Rectal smooth muscle tissue (tissue), 1 donor: ENCODE results near the gene SOAT2.
"Not testable (repeated sequence)": the region's sequence is repeated elsewhere in the genome, so short reads cannot be mapped to it uniquely, and the experiment has no call there.

ENCODE experiments used
- H3K27ac ChIP-seq: one replicate; pipeline ENCODE4 v1.7.0; 2013; ENCODE audit warnings: low read depth, low read length, inconsistent platforms
- H3K27me3 ChIP-seq: one replicate; pipeline ENCODE4 v1.7.0; 2013; ENCODE audit warnings: low read length; ENCODE audit not compliant: control insufficient read depth, insufficient read depth
- H3K36me3 ChIP-seq: one replicate; pipeline ENCODE4 v1.7.0; 2013; ENCODE audit warnings: low read length; ENCODE audit not compliant: control insufficient read depth, insufficient read depth
- H3K4me1 ChIP-seq: one replicate; pipeline ENCODE4 v1.7.0; 2013; ENCODE audit warnings: low read length; ENCODE audit not compliant: control insufficient read depth, insufficient read depth
- H3K4me3 ChIP-seq: one replicate; pipeline ENCODE4 v1.7.0; 2013; ENCODE audit warnings: low read length
- H3K9ac ChIP-seq: one replicate; pipeline ENCODE4 v1.7.0; 2013; ENCODE audit warnings: low read length

The SOAT2 gene

DNA sequence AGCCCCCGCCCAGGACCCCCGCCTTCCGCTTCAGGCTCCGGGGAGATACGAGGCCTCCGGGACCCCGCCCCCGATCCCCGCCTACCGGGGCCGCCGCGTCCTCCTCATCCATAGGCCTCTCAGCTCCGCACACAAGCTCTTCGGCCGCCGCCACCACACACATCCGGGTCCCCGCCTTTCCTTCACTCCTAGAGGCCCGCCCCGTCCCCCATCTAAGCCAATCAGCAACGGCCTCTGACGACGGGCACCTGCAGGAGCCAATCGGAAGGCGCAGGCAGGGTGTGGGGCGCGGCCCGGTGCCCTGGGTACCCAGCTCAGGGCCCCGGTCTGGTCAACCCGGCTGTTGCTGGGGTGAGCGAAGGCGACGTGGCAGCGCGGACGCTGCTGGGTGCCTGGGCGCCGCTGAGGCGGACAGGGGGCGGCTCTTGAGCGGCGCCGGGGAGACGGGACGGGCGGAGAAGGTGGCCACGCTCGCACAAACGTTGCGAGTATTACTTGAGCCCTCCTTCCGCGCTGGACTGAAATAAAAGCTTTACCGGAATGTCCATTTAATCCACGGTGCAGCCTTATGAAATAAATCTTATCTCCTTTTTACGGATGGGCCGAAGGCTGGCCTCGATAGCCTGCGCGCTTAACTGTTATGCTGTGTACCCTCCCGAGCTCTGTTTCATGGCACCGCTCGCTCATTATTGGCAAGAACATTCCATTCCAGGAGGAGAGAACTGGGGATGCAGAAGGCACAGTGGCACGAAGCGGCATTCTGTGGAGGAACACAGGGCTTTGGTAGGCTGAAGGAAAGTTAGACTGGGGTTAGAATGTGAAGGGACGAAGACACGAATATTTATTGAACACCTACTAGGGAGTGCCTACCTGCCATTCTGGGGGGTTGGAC lies 23.8 kb upstream of the SOAT2 start, which contains the start of gene SPRYD3:
Gene SPRYD3, minus strand, starts transcription at position 165 of the 892 bp plus-strand sequence. Its CDS starts 57 bp downstream, at position 108.
- Histone ChIP-seq H3K27me3 (no peaks in the 10 kb centered on the region), H3K9ac (peak within 1 kb of the TSS; percentile 78), H3K36me3 (peaks cover 15% of the 10 kb centered on the region), H3K27ac (peak within 1 kb of the TSS; percentile 86), H3K4me3 (peak within 1 kb of the TSS; percentile 91), H3K4me1 (peaks cover 8% of the 10 kb centered on the region)

DNA sequence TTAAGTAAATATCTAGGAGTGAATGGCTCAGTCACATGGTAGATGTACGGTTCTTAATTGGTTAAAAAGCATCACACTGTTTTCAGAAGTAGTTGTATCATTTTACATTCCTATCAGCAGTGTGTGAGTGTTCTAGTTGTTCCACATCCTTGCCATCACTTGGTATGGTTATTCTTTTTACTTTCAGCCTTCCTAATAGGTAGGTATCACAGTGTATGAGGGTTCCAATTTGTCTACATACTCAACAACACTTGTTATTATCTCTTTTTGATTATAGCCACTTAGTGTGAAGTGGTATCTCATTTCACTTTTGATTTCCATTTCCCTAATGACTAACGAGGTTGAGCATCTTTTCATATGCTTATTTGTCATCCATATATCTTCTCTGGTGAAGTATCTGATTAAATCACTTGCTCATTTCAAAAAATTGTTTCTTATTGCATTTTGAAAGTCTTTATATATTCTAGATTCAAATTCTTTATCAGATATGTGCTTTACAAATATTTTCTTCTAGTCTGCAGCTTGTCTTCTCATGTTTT lies 20.6 kb upstream of the SOAT2 start:
- H3K27me3 ChIP-seq: no peaks in the 10 kb centered on the region
- peaks cover 8% of the 10 kb centered on the region for H3K4me1 ChIP-seq
- no peak overlapping the region for H3K4me3 ChIP-seq
- H3K27ac ChIP-seq: no peak overlapping the region
- H3K9ac ChIP-seq: no peak overlapping the region
- no peaks in the 10 kb centered on the region for H3K36me3 ChIP-seq

DNA sequence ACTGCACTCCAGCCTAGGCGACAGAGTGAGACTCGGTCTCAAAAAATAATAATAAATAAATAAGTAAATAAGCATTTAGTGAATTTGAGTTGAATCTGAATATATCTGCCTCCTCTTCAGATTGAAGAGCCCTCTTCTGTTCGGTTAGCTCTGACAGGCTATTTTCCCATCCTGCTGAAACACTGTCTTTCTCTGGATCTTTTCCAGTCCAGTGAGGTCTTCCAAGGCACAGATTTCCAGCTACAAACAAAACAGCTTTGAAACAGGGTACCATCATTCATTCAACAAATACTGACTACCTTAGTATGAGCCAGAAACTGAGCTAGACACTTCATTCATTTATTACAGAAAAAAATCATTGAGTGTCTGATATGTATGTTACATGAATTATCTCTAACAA lies 16.9 kb upstream of the SOAT2 start:
- Histone ChIP-seq H3K36me3 (no peaks in the 10 kb centered on the region), H3K4me3 (no peak overlapping the region), H3K27ac (no peak overlapping the region), H3K27me3 (no peaks in the 10 kb centered on the region), H3K4me1 (no peaks in the 10 kb centered on the region), H3K9ac (no peak overlapping the region)

DNA sequence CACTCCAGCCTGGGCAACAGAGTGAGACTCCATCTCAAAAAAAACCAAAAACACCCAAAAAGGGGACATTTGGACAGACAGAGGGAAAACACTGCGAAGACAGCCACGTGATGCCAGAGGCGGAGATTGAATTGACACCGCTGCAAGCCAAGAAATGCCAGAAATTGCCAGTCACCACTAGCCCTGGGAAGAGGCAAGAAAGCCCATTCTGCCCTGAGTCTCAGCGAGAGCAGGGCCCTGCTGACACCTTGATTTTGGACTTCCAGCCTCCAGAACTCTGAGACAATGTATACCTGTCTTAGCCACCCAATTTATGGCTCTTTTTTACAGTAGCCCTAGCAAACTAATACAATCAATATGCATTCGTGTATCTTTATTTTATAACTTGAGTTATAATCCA lies 13.2 kb upstream of the SOAT2 start:
- Histone ChIP-seq H3K4me3 (no peak overlapping the region), H3K4me1 (no peaks in the 10 kb centered on the region), H3K36me3 (no peaks in the 10 kb centered on the region), H3K9ac (no peak overlapping the region), H3K27me3 (no peaks in the 10 kb centered on the region), H3K27ac (no peak overlapping the region)

DNA sequence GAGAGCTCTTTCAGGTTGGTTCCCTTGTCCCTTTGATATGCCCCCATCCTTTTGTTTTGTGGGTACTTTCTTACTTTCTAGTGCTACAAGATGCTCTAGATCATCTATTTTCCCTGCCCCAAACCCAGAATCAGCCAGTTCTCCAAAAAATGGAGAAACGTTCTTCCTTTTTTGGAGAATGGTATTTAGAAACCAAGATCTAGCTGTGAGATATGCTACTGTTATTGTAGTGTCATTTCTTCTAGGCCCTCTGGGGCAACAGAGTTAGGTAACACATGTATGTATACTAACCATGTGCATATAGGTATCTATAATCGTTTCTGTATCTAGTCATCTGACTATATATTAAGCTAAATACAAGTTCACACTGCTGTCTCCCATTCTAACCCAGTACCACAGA lies 12.7 kb upstream of the SOAT2 start:
- H3K9ac ChIP-seq: no peak overlapping the region
- no peaks in the 10 kb centered on the region for H3K4me1 ChIP-seq
- no peaks in the 10 kb centered on the region for H3K27me3 ChIP-seq
- no peak overlapping the region for H3K4me3 ChIP-seq
- H3K36me3 ChIP-seq: no peaks in the 10 kb centered on the region
- no peak overlapping the region for H3K27ac ChIP-seq

DNA sequence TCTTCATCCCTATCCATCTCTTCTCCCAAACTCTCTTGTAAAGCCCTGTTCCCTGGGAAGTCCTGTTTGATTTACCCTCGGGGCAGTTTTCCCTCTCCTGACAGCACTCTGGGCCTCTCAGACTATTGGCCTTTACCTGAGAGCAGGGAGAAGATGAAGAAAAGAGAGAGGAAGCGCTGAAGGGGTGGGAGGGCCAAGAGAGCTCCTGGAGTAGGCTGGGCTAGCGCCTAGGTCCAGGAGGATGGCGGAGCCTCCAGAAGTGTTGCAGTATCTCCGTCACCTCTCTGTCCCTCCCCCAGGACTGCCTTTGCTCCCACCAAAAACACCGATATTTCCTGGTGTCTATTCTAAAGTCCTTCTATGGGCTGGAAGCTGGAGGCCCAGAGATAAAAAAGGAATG lies 11.5 kb upstream of the SOAT2 start:
- Histone ChIP-seq H3K27ac (no peak overlapping the region), H3K4me1 (no peaks in the 10 kb centered on the region), H3K27me3 (no peaks in the 10 kb centered on the region), H3K4me3 (no peak overlapping the region), H3K36me3 (no peaks in the 10 kb centered on the region), H3K9ac (no peak overlapping the region)

DNA sequence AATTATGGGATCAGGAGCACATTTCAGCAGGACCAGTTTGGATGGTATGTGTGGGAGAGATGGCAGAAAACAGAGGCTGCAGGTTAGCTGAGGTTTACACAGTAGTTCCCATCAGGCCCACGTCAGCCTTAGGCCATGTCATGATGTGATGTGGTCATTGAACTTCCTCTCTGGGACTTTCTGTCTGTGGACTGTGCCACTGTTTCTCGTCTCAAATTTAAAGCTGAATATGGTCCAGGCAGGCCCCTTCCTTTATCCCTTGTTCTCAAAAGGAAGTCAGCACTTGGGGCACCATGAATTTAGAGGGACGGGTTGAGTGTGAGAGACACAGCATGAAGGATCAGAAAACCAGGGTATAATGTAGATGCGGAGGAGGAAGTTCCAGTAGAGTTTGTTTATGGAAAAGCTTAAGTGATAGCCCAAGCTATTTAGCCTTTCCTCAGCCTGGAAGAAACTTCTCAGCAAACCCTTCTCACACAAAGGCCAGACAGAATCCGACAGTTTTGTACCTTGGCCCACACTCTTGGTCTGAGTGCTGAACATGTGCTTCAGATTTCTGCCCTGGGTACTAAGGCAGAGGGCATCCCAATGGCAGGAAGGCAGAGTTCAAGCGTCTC lies 9.4 kb upstream of the SOAT2 start:
- H3K36me3 ChIP-seq: no peaks in the 10 kb centered on the region
- H3K4me3 ChIP-seq: no peak overlapping the region
- H3K27ac ChIP-seq: no peak overlapping the region
- no peak overlapping the region for H3K9ac ChIP-seq
- peaks cover under 1% of the 10 kb centered on the region for H3K4me1 ChIP-seq
- no peaks in the 10 kb centered on the region for H3K27me3 ChIP-seq

DNA sequence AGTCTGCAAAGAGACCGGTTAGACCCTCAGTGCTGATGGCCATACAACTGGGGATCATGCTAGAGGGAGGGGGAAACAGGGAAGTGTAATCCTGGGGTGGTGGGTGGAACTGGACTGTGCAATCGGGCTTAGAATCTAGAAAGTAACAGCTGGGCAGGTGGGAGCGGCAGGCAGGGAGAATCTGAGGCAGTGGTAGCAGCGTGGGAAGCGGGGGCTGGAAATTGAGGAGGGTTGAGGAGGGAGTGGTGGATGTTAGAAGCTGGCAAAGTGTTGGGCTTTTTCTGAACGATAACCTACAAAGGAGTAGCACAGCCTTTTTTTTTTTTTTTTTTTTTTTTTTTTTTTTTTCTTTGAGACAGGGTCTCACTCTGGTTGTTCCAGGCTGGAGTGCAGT lies 8.9 kb upstream of the SOAT2 start:
- H3K4me1 ChIP-seq: peaks cover 6% of the 10 kb centered on the region
- H3K36me3 ChIP-seq: no peaks in the 10 kb centered on the region
- no peak overlapping the region for H3K27ac ChIP-seq
- H3K9ac ChIP-seq: no peak overlapping the region
- H3K27me3 ChIP-seq: no peaks in the 10 kb centered on the region
- no peak overlapping the region for H3K4me3 ChIP-seq

DNA sequence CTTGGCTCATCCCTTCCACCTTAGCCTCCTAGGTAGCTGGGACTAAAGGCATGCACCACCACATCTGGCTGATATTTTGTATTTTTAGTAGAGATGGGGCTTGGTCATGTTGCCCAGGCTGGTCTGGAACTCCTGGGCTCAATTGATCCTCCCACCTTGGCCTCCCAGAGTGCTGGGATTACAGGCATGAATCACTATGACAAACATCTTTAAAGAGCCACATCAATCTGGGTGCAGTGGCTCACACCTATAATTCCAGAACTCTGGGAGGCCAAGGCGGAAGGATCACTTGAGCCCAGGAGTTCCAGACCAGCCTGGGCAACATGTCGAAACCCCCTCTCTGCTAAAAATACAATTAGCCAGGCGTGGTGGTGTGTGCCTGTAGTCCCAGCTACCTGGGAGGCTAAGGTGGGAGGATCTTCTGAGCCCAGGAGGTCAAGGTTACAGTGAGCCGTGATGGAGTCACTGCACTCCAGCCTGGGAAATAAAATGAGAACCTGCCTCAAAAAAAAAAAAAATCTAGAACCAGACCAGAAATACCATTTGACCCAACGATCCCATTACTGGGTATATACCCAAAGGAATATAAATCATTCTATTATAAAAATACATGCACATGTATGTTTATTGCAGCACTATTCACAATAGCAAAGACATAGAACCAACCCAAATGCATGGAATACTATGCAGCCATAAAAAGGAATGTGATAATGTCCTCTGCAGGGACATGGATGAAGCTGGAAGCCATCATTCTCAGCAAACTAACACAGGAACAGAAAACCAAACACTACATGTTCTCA lies 8.3 kb upstream of the SOAT2 start:
- not testable (repeated sequence) for H3K27ac ChIP-seq, H3K4me3 ChIP-seq, H3K27me3 ChIP-seq, H3K9ac ChIP-seq, H3K36me3 ChIP-seq, H3K4me1 ChIP-seq

DNA sequence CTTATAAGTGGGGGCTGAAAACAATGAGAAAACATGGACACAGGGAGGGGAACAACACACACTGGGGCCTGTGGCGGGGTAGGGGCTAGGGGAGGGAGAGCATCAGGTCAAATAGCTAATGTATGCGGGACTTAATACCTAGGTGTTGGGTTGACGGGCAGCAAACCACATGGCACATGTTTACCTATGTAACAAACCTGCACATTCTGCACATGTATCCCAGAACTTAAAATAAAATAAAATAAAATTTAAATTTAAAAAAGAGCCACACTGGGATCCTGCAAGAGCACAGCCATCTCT lies 7.7 kb upstream of the SOAT2 start:
- not testable (repeated sequence) for H3K4me3 ChIP-seq, H3K27me3 ChIP-seq, H3K27ac ChIP-seq, H3K9ac ChIP-seq, H3K36me3 ChIP-seq, H3K4me1 ChIP-seq

DNA sequence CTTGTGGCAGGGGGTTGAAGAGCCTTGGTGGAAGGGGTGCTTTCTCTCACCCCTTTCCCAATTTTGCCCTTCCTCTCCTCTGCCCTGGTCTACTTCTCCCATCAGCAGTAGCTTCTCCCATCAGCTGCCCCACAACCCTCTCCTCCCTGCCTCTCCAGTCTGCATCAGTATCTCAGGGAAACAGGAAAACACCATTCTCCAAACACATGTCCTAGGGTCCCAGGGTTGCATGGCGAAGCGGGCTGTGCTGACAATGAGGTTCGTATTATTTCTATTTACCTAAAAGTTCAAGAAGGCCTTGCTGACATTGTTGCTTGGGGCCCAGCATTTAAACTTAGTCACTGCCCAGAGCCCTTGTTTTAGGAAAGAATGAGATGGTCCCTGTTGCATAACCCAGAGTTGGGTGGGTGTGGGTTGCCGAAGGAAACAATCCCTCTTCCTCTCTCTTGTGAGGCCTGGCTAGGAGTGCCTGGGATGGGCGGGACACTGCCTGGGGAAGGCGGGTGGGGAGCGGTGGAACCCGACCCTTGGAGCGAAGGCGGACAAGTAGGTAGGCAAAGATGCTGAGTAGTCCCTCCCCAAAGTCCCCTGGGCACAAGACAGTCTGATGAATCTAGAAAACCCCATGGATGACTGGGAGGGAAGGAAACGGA lies 7.1 kb upstream of the SOAT2 start:
- no peak overlapping the region for H3K4me3 ChIP-seq
- H3K4me1 ChIP-seq: peaks cover 6% of the 10 kb centered on the region
- H3K9ac ChIP-seq: no peak overlapping the region
- no peaks in the 10 kb centered on the region for H3K27me3 ChIP-seq
- no peaks in the 10 kb centered on the region for H3K36me3 ChIP-seq
- H3K27ac ChIP-seq: peak overlapping the region; percentile 41

DNA sequence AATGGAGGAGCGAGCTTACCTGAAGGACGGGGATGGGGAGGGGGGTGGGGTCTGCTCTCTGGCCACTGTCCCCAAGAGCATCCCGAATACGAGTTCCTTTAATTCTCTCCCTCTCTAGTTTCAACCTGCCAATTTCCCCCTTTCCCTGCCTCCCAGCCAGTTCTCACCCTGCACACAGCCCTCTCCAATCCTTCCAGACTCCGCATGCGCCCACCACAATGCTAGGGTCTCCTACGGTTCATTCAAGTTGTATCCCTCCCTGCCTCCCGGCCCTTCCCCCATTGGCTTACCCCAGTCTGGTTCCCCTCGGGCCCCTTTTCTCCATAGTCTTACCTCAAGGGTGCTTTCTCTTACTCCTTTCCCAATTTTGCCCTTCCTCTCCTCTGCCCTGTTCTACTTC lies 6.5 kb upstream of the SOAT2 start:
- Histone ChIP-seq H3K27ac (peak overlapping the region; percentile 21), H3K4me1 (peaks cover 6% of the 10 kb centered on the region), H3K4me3 (peak overlapping the region; percentile 77)

More for the DNA sequence above, 6.5 kb upstream of the SOAT2 start:
- no peak overlapping the region for H3K9ac ChIP-seq
- no peaks in the 10 kb centered on the region for H3K27me3 ChIP-seq
- no peaks in the 10 kb centered on the region for H3K36me3 ChIP-seq
